OCI-M2 (cell line): ENCODE results near the gene DNAH2.

Experiments
- DNase-seq: peaks from one replicate; lab custom pipeline; 2025; ENCODE audit not compliant: unreplicated experiment; lab: John Stamatoyannopoulos, UW

The DNAH2 gene

DNA sequence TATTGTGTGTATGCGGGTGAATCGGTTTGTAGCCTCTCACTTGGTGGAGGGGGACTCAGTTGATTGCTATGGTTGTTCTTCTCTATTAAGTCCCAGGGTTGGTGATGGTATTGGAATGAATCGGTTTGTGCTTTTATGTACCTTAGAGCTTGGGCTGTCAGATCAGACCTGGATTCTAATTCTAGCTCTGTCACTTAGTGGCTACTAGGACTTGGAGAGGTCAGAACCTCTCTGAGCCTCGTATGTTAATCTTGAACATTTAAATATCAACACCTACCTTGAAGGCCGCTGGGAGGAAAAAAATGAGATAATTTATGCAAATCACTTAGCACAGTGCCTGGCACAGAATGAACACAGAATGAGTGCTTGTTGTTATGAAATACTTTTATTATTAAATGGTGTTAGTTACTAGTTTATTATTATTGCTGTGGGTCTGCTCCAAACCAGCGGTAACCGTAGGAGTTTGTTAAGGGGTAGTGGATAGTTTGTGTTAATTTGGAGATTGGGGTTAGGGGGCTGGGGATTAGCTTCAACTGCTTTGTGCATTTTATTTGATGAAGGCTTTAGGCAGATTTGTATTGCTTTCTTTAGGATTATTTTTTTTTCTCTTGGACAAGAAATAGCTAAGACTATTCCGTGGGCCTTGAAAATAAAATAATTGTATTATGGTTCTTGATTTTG, 120.0 kb downstream of the DNAH2 start:
- DNase-seq, result no peak

DNA sequence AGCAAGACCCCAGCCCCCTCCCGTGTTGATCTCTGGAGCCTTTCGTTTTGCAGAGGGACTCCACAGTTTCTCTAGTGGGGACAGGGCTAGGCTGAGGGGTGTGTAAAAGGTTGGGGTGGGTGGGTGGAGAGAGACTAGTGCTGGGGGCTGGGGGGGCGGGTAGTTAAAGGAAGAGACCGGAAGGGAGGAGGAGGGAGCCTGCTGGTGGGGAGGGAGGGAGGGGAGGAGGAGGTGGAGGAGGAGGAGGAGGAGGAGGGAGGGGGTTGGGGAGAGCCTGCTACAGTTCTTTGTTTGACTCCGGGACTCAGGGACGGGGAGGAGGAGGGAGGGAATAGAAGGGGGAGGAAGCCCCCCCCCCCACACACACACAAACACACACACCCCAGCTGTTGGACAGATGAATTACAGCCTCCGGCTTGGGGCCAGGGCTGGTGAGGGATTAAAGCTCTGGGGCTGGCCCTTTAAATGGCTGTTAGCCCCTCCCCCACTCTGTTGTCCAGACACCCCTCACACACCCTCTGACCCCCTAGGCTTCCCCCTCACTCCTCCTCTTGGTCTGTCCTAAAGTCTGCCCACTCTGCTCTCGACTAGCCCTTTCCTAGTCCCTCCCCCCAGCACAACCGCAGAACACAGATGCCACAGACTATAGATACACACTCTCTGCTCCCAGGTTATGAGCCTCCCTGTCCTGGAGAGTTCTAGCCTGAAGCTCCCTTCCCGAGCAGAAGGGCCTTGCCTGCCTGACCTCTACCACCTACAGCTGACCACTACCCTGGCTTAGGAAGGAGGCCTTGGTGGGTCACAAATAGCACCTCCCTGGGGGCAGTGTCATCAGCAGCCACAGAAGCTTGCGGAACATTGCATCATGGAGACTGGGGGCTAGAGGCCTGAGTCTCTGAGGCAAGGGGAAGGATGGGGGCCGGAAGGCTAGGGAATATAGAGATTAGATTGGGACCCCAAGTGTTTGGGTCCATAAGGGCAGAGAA, 120.8 kb downstream of the DNAH2 start:
- no peak for DNase-seq

DNA sequence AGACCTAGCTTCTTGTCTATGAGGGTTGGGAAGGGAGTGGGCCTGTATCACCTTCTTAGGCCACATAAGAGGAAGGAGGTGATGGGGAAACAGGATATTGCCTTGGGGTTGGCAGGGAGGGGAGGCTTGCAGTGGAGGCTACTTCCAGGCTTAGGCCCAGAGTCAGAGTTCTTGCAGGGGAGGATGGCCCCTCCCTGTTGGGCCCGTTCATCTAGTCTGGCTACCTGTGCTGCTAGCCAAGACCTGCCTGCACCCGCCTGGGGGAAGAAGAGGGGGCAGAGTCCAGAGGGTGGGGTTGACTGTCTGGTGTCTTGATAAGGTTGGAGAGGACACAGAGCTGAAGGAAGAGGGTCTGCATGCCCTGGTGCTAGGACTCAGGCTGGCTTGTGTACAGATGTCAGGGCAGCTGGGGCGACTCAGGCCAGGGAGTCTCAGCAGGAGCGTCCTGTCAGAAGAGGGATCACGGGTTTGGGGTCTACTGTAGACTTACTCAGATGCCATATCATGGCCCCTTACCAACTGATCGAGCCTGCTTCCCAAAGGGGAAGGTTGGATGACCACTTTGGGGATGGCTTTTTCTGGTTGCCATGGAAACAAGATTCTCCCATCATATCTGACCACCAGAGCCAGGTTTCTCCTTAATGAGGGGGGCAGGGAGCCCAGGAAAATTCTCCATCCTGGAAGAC, 121.8 kb downstream of the DNAH2 start:
- no peak for DNase-seq

DNA sequence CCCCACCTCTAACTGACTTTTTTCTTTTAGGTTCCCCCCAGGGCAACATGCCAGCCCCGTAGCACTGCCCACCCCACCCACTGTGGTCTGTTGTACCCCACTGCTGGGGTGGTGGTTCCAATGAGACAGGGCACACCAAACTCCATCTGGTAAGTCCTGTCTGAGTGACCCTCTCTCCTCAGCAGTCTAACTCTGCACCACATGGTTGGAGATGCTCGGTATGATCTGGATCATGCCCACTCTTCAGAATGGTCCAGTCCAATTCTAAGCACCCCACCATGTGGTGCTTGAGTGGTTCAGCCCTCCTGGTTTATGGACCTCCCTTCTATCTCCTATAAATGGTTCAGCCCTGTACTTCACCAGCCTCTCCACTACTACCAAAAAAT, 122.3 kb downstream of the DNAH2 start:
- no peak for DNase-seq

DNA sequence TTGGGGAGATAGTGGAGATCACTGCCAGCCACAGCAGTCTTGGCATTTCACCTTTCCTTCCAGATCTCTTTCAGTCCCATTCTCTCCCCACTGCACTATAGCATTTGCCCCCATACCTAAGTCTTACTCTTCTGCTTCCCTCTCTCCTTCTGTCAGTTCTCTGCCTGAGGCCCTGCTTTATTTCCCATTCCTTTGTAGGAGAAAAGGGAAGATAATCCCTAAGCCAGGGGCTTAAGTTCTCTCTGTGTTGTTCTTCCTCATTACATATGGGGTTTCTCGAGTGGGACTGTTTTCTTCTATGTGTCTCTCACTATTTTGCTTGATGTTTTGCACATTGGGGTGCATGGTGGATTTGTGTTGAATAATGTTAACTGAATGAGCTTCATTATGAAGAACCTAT, 122.9 kb downstream of the DNAH2 start:
- DNase-seq, result no peak

DNA sequence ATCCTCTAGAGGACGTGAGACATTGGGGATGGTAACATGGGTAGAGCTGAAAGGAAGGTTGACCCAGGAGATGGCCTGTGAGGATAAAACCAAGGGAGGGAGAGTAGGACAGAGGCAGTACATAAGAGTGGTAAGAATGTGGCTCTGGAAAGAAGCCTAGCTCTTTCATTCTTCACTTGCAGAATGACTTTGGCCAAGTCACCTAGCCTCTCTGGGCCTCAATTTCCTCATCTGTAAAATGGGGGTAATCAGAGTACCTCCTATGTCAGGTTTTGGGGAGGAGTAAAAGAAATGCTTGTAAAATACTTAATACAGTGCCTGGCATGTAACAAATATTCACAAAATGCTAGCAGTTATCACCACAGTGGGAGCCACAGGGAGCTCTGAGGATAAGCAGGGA, 123.3 kb downstream of the DNAH2 start:
- no peak for DNase-seq

DNA sequence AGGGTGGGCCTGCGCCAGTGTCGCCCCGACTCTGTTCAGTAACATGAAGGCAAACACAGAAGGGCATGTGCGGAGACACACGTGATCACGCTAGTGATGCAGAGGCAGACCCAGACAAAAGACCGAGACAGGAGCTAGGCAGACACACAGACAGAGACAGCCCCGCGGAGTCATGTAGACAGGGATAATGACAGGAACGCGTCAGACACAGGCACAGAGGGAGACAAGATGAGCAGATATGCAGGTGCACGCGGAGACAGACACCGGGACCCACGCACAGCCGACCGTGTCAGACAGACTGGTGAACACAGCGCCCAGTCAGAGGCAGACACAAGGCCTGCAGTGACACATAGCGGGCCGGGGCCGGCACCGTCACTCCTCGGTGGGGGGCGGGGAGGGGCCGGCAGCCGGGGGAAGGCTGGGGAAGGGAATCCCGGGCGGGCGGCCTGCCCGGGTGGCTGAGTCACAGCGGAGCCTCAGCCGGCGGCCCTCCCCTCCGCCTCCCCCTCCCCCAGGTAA, 123.9 kb downstream of the DNAH2 start:
- no peak for DNase-seq

DNA sequence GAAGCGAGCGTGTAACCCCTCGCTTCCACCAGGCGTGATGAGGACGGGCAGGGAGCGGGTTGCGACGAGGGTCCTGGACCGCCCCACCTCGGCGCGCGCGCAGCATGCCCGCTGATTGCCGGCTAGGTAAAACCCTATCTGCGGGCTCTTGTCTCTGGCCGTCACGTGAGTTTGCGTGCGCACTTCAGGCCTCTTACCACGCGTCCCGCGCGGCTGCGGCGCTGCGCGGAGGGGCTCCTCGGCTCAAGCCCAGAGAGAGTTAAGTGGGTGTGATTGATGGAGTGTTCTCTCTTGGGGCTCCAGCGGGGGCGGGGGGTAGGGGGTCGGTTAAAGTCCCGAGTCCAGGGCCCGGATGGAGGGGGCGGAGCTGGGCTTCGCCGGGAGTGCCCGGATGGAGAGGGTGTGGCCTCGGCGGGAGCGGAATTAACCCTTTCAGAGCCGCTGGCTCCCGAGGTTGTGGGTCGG, 124.4 kb downstream of the DNAH2 start:
- DNase-seq, result peak; percentile 49

DNA sequence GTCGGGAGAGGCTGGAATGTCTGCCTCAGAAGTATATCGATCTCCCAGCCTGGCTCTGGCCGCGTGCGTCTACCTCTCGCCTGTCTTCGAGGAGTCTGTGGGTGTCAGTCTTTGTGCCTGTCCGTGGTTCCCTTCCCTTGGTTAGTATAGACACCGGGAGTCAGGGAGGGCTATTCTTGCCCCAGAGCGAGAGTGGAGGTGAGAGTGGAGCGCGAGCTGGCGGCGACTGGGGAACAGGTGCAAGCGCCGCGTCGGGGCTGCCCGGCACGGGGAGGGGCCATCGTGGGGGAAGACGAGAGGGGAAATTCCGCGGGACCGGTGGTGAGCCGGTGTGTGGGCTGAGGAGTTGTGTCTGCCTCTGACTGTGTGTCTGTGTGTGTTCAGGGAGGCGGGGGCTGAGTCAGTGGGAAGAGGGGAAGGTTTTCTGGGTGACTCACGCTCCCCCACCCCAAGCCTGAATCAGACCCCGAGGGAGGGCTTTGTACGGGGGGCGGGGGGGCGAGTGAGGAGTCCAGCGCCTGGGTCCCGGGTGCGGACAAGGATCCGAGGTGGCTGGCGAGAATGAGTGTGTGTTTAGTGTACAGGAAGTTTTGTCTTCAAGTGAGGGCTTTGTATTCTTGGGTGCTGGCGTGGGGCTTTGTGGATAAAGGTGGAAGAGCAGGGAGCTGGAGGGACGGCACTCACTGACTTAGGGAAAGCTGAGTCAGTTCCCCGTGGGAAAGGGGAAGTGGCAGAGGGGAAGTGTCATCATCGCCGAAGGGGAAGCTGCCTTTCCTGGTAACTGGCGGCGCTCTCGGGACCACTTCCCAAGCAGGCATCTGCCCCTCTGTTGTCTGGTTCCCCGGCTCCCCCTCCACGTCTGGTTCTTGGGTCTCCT, 125.1 kb downstream of the DNAH2 start:
- DNase-seq, result no peak

DNA sequence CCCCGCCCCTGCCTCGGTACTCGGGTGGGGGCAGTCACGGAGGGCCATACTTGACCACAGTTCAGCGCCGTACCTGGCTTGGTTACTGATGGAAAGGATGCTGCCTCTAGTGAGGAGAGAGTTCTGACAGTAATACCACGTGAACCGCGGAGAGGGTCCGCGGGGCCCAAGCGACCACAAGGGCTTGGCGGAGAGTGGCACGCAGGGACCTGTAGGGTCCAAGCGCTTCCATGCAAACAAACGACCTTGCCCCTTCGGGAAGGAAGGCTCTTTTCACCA, 125.7 kb downstream of the DNAH2 start:
- no peak for DNase-seq

DNA sequence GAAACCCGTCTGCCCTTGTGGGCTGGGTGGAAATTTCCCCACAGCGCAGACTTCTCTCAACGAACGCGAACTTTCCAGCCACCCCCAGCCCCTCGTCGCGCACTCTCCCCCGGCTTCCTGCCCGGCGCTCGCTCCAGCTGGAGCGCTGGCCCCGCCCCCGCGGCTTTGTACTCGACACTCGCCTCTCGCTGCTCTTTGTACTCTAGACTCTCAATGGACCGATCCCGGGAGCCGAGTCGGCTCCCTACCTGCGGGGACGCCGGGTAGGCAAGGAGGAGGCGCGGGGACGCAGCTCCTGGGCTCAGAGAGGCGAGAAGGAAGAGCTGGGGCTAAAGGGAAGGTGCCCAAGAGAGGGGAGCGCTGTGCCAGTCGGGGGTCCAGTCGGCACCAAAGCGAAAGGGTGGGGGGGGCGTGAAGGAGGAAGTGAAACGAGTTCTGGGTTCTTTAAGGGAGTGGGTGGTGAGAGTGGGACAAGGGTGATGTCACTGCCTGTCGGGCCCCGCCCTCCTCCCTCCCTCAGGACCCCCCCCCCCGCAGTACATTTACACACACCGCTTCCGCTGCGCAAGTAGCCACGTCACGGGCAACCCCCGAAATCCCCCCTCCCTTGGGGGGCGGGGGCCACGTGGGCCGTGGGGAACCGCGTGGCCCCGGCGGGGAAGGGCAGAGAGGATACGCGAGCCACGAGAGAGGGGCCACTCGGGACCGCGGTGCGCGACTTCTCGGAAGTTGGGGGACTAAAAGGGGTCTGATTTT, 126.2 kb downstream of the DNAH2 start:
- DNase-seq, result no peak

DNA sequence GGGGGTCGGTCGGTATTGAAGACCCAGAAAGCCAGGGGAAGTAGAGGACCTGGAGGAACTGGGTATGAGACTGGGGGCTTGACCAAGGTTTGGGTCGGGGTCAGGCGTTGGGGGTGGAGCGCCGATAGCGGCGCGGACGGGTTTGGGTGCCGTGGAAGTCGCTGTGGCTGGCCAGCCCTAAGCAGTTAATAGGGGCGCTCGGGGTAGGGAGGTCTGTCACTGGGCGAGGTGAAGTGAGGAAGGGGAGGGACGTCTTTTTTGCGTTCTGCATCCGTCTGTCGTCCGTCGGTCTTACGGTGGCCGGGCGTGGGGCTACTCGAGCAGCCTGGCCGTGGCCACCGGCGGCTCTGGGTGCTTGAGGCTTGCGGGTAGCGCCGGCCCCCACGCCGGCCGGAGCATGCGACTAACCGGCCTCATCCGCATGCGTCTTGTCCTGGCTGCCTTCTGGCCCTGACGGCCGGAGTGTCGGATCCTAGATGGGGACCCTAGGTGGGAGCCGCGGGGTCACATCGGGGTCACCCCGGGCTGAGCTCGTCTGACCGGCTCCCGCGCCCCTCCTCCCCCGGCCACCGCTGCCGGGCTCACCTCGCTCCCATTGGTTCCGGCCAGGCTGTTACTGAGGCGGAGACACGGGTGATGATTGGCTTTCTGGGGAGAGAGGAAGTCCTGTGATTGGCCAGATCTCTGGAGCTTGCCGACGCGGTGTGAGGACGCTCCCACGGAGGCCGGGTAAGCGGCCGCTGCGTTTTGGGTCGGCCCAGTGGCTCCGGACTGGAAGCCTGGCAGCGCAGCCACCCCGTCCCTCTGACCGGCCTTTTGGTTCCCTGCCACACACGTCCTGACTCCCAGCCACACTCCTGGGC, 127.0 kb downstream of the DNAH2 start:
- peak; percentile 39 for DNase-seq

DNA sequence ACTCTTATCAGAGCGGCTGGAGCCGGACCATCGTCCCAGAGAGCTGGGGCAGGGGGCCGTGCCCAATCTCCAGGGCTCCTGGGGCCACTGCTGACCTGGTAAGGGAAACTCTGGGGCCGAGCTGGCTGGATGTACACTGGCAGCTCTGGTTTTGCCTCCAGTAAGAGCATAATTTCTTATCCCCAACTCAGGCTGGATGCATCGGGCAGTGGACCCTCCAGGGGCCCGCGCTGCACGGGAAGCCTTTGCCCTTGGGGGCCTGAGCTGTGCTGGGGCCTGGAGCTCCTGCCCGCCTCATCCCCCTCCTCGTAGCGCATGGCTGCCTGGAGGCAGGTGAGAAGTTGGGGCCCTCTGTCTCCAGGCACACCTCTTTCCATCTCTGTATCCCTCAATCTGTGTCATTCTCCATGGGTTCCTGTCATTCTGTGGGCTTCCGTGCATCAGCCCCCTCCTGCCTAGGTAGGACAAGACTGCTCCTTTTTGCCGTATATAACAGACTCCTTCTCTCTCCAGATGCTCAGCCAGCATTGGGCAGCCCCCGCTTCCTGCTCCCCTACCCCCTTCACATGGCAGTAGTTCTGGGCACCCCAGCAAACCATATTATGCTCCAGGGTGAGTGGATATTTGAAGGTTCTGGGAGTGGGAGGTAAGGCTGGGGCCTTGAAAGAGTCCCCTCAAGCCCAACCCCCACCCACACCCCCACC, 128.0 kb downstream of the DNAH2 start:
- no peak for DNase-seq

DNA sequence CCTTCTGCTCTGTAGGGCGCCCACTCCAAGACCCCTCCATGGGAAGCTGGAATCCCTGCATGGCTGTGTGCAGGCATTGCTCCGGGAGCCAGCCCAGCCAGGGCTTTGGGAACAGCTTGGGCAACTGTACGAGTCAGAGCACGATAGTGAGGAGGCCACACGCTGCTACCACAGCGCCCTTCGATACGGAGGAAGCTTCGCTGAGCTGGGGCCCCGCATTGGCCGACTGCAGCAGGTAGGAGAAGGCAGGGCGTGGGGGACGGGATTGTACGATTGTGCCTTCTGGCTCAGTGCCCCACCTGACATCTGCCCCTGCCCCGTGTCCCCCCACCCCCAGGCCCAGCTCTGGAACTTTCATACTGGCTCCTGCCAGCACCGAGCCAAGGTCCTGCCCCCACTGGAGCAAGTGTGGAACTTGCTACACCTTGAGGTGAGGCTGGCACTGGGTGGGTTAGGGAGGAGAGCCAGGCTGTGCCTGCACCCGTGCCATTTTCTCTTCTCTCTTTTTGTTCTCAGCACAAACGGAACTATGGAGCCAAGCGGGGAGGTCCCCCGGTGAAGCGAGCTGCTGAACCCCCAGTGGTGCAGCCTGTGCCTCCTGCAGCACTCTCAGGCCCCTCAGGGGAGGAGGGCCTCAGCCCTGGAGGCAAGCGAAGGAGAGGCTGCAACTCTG, 128.7 kb downstream of the DNAH2 start:
- DNase-seq, result no peak

DNA sequence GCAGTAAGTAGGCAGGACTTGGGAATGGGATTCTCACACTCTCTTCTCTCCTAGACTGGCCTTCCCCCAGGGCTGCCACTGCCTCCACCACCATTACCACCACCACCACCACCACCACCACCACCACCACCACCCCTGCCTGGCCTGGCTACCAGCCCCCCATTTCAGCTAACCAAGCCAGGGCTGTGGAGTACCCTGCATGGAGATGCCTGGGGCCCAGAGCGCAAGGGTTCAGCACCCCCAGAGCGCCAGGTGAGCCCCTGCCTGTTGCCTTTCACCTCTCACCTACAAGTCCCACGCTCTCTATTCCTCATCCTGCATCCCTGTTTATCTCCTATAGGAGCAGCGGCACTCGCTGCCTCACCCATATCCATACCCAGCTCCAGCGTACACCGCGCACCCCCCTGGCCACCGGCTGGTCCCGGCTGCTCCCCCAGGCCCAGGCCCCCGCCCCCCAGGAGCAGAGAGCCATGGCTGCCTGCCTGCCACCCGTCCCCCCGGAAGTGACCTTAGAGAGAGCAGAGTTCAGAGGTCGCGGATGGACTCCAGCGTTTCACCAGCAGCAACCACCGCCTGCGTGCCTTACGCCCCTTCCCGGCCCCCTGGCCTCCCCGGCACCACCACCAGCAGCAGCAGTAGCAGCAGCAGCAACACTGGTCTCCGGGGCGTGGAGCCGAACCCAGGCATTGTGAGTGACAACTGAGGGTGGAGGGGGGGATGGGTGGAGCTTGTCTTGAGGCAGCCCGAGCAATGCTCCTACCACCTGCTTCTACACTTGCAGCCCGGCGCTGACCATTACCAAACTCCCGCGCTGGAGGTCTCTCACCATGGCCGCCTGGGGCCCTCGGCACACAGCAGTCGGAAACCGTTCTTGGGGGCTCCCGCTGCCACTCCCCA, 129.5 kb downstream of the DNAH2 start:
- no peak for DNase-seq

DNA sequence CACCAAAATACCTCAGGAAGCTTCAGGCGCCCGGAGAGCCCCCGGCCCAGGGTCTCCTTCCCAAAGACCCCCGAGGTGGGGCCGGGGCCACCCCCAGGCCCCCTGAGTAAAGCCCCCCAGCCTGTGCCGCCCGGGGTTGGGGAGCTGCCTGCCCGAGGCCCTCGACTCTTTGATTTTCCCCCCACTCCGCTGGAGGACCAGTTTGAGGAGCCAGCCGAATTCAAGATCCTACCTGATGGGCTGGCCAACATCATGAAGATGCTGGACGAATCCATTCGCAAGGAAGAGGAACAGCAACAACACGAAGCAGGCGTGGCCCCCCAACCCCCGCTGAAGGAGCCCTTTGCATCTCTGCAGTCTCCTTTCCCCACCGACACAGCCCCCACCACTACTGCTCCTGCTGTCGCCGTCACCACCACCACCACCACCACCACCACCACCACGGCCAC, 130.6 kb downstream of the DNAH2 start:
- DNase-seq, result no peak

DNA sequence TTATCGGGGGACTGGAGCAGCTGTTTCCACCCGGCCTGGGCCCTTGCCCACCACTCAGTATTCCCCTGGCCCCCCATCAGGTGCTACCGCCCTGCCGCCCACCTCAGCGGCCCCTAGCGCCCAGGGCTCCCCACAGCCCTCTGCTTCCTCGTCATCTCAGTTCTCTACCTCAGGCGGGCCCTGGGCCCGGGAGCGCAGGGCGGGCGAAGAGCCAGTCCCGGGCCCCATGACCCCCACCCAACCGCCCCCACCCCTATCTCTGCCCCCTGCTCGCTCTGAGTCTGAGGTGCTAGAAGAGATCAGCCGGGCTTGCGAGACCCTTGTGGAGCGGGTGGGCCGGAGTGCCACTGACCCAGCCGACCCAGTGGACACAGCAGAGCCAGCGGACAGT, 131.2 kb downstream of the DNAH2 start:
- no peak for DNase-seq
